HG02759 (cell line): Measurements from ENCODE around the gene NLRP6.
"Not testable (repeated sequence)": the region's sequence is repeated elsewhere in the genome, so short reads cannot be mapped to it uniquely, and the experiment has no call there.

Experiments used
- ATAC-seq: cut with Tn5 transposase; IDR thresholded peaks from one replicate; pipeline ENCODE4 v1.9.1; 2021; ENCODE audit warnings: mild to moderate bottlenecking, moderate library complexity; ENCODE audit not compliant: unreplicated experiment

NLRP6 gene

DNA sequence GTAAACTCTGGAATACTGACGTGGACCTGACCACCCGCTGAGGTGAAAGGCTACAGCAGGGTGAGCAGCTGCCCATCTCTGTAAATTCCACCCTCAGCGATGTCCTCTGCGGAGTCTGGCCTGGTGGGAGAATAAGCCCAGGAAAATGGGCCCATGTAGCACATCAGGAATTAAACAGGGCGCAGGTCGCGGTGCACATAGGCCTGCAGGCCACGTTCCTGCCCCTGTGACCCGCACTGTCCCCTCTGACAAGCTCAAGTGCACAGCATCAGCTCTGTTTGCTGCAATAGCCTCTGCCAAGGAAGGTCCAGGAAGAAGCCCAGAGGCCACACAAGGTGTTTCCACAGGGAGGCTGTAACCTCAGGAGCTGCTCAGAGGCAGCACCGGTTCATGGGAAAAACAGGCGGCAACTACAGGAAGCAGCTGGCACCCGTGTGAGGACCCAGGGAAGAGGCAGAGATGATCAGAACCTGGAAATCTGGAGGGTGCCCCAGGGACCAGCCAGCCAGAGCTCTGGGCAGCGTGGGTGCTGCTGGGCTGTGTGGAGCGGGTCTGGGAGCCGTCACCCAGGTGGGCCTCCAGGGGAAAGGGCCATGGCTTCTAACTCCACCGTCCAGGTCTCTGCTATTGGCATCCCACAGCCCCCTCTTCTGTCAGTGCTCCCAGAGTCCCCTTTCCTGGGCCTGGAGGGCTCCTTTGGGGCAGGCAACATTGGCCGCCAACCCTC lies 28.6 kb downstream of the NLRP6 start:
- no peak for ATAC-seq

DNA sequence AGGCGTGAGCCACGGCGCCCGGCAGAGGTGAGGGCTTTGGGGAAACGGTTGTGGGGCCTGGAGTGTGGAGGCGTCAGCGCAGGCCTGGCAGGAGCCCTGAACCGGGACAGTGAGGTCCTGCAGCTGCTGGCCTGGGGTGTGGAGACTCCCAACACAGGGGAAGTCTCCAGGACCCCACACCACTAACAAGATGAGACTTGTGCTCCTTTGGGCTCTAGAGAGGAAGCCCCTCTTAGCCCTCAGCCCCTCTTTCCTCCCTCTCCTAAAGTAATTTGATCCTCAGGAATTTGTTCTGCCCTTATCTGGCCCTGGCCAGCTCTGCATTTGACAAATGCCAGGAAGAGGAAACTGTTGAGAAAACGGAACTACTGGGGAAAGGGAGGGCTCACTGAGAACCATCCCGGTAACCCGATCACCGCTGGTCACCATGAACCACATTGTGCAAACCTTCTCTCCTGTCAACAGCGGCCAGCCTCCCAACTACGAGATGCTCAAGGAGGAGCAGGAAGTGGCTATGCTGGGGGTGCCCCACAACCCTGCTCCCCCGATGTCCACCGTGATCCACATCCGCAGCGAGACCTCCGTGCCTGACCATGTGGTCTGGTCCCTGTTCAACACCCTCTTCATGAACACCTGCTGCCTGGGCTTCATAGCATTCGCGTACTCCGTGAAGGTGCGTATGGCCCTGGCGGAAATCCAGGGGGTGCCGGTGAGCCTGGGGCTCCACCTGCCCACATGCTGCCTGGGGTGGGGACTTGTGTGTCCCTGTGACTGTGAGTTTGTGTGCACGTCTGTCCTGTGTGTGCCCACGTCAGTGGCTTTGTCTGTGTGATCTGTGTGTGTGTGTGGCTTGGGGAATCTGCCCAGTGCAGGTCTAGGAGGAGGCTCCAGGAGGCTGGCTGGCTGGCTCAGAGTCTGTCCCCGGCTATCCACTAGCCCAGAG lies 29.8 kb downstream of the NLRP6 start, which contains the start of gene IFITM2:
Gene IFITM2, plus strand, starts transcription at position 51 of the 943 bp plus-strand sequence. Its CDS starts 377 bp downstream, at position 428.
- not testable (repeated sequence) for ATAC-seq

DNA sequence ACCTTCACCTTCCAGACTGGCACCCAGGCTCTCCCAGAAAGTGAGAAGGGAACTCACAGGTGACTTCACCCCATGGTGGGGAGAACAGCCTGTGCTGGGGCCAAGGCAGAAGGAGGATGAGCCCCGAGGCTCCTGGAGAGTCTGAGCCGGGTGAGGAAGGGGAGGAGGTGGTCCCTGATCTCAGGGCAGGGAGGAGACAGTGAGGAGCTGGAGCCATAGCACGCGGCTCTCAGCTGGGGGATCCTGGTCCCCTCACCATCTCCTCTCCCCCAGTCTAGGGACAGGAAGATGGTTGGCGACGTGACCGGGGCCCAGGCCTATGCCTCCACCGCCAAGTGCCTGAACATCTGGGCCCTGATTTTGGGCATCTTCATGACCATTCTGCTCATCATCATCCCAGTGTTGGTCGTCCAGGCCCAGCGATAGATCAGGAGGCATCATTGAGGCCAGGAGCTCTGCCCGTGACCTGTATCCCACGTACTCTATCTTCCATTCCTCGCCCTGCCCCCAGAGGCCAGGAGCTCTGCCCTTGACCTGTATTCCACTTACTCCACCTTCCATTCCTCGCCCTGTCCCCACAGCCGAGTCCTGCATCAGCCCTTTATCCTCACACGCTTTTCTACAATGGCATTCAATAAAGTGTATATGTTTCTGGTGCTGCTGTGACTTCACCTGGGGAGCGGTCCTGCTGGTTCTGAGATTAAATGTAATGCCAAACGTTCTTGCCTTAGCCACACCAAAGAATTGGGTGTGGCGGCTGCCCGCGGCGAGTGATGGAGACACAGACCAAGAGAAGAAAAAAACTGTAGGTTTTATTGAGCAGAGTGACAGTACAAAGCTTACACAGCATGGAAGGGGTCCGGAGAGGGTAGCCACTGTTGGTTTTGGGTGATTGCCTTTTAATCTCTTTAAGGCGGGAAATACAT lies 30.8 kb downstream of the NLRP6 start:
- not testable (repeated sequence) for ATAC-seq

DNA sequence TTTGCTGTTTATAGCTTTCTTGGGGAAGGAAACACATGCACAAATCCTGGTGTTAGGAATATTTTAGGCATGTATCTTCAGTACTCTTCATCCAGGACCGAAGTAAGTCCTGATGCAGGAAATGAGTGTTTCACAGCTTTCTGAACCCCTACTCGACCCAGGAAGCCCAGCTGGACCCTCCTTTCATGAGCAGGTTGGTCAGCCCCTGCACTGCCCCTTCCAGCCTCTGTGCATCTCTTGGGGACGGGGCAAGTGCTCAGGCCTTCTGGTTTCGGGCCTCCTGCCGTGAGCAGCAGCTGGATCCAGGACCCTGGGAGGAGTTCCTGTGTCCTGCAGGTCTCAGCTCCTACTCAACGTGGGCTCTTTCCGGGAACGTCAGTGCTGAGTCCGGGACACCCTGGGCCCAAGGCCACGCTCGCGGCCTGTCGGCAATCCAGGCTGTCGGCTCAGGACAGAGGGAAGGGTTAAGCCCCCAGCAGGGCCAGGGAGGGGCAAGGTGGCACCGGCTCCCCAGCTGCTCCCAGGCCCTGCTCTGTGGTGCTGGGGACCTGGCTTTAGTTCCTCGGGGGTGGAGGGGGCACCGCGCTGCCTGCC lies 31.9 kb downstream of the NLRP6 start:
- ATAC-seq: not testable (repeated sequence)

DNA sequence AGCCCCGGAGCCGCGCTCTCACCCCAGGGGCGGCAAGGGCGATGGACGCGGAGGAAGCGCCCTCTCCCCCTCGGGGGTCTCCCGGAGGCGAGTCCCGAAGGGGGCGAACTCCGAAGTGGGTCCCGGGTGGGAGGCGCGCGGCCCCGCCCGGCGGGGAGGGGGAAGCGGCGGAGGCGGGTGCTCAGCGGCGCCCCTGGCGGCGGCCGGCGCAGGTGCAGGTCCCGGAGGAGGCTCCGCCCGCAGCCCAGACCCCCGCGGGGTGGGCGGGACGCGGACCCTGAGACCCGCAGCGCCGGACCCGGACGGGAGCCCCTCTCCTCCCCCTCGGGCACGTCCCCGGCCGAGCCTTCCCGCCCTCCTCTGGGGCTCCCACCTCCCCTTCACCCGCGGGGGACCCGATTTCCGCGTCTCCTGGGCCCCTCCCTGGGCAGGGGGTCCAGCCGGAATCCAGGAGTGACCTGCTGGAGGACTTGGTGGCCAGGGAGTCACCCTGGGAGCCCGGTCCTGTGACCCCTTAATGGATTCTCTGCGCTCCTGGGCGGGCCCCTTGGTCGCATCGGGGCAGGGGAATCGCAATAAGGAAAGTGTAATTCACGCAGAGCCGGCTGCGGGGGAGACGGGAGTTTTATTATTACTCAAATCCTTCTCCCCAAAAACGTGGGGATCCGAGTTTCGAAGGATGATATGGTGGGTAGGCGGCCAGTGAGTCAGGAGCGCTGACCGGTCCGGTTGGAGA lies 33.0 kb downstream of the NLRP6 start:
- ATAC-seq: peak; percentile 50

DNA sequence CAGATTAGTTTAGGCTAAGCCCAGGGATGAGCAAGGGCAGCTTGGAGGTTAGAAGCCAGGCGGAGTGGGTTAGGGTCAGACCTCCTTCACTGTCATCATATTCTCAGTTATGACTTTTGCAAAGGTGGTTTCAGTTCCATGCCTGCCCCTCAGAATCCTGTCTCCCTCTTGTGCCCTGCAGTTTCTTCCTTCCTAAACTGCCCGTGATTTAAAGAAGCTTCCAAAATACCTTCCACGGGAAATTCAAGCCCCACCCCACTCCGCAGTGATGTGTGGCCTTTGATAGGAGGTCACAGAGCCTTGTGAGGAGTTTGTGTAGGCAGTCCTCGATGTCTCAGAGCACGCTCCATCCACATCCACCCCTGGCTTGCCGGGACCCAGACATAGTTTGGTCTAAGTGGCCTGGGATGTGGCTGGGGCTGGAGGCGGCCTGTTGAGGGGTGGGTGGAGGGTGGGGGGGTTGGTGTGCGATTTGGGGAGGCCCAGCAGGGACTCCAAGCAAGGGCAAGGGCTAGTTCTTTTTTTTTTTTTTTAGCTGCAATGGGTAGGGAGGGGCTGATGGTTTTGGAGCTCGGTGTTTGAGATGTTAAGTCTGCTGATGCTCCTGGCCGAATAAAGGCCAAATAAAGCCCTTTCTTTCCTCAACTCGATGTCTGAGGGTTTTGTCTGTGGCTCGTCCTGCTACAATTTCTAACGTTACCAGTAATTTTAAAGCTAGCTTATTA lies 34.0 kb downstream of the NLRP6 start:
- no peak for ATAC-seq

DNA sequence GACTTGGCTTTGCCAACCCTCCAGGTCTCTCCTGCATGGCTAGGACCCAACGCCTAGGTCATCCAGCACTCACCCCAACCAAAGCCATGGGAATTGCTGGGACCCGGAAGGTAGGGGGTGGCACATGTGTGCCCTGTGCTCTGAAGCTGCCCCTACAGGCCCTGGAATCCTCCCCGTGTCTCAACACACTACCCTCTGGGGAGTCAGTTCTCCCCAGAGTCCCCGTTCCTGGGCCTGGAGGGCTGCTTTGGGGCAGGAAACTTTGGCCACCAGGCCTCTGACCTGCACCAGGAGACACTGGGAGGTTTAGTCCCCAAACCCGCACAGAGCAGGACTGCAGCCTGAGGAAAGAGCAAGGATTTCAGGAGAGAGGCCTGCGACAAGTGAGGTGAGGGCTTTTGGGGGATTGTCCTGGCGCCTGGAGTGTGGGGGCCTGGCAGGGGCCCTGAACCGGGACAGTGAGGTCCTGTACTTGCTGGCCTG lies 35.1 kb downstream of the NLRP6 start:
- peak; percentile 5 for ATAC-seq

DNA sequence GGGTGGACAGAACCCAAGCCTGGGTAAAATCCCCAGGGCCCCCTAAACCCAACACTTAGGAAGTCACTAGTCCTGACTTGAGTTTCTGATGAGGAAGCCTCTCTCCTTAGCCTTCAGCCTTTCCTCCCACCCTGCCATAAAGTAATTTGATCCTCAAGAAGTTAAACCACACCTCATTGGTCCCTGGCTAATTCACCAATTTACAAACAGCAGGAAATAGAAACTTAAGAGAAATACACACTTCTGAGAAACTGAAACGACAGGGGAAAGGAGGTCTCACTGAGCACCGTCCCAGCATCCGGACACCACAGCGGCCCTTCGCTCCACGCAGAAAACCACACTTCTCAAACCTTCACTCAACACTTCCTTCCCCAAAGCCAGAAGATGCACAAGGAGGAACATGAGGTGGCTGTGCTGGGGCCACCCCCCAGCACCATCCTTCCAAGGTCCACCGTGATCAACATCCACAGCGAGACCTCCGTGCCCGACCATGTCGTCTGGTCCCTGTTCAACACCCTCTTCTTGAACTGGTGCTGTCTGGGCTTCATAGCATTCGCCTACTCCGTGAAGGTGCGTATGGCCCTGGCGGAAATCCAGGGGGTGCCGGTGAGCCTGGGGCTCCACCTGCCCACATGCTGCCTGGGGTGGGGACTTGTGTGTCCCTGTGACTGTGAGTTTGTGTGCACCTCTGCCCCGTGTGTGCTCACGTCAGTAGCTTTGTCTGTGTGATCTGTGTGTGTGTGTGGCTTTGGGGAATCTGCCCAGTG lies 35.8 kb downstream of the NLRP6 start, which contains the start of gene IFITM1:
Gene IFITM1, plus strand, starts transcription at position 254 of the 767 bp plus-strand sequence. Its CDS starts 131 bp downstream, at position 385.
- ATAC-seq: peak; percentile 33

DNA sequence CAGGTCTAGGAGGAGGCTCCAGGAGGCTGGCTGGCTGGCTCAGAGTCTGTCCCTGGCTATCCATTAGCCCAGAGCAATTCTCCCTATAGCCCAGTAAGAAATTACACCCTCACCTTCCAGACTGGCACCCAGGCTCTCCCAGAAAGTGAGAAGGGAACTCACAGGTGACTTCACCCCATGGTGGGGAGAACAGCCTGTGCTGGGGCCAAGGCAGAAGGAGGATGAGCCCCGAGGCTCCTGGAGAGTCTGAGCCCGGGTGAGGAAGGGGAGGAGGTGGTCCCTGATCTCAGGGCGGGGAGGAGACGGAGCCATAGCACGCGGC lies 36.3 kb downstream of the NLRP6 start:
- not testable (repeated sequence) for ATAC-seq

DNA sequence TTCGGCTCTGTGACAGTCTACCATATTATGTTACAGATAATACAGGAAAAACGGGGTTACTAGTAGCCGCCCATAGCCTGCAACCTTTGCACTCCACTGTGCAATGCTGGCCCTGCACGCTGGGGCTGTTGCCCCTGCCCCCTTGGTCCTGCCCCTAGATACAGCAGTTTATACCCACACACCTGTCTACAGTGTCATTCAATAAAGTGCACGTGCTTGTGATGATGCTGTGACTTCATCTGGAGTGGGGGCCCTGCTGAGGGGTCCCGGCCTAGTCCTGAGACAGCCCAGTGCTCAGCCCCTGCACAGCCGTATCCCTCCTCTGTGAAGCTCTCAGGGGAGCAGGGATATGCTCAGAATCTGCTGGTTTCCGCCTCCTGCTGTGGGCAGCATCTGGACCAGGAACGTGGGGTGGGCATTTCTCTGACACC lies 36.9 kb downstream of the NLRP6 start:
- ATAC-seq: no peak

DNA sequence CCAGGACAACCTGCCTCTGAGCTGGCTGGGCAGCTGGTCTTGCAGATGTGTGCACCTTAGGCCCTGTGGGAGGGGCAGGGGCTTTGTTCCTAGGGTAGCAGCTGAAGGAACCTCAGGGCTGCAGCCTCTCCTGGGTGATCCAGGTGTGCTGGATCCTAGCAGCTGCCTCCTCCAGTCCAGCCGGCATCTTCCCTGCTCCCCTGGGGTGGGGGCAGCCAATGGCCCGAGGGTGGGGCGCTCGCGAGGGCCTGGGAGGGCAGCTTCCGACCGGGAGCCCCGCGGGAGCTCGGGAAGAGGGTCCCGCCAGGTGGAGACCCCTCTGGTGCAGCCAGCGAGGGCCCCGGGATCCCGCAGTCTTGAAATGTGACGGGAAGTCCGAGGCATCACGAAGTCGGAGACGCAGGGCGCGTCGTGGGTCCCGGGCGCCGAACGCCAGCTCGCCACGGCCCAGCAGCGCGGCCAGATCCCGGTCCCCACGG lies 37.3 kb downstream of the NLRP6 start:
- ATAC-seq: no peak

DNA sequence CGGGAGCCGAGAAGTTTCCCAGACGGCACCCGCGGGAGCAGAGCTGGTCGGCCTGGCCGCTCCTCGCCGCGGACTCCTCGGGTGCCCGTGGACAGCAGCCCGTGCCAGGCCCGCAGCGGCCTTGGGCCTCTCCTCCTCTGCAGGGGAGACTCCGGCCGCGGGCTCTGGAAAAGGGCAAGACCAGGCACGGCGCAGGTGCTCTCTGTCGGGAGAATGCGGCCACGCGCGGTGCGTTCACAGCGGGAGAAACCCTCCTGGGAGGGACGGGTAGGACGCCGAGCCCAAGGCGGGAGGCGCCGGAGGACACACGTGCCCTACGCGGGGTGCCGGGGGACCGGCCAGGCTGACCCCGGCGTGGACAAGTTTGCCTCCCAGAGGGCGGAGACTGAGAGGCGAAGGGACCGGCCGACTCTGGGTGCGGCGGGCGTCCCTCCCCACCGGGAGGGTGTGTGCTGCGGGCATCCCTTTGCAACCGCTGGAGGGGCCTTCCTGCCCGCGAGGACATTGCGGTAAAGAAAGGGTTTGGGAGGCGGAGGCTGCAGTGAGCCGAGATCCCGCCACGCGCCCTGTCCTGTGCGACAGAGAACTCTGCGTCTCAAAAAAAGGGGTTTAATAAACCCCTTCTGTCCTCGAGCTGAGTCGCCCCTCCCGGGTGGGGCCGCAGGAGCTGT lies 38.0 kb downstream of the NLRP6 start:
- ATAC-seq: no peak

DNA sequence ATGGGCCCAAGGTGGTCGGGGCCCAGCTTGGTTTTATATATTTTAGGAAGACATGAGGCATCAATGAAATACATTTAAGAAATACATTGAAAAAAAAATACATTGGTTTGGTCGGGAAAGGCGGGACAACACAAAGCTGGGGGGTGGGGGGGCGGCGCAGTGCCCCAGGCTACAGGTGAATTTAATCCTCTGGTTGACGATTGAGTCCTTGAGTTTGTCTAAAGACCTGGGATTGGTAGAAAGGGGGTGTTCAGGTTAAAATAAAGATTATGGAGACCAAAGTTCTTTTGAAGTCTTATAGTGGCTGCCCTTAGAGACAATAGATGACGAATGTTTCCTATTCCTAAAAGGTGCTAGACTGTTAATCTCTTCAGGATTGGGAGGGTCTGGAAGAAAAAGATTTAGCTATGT lies 38.7 kb downstream of the NLRP6 start:
- ATAC-seq: no peak

DNA sequence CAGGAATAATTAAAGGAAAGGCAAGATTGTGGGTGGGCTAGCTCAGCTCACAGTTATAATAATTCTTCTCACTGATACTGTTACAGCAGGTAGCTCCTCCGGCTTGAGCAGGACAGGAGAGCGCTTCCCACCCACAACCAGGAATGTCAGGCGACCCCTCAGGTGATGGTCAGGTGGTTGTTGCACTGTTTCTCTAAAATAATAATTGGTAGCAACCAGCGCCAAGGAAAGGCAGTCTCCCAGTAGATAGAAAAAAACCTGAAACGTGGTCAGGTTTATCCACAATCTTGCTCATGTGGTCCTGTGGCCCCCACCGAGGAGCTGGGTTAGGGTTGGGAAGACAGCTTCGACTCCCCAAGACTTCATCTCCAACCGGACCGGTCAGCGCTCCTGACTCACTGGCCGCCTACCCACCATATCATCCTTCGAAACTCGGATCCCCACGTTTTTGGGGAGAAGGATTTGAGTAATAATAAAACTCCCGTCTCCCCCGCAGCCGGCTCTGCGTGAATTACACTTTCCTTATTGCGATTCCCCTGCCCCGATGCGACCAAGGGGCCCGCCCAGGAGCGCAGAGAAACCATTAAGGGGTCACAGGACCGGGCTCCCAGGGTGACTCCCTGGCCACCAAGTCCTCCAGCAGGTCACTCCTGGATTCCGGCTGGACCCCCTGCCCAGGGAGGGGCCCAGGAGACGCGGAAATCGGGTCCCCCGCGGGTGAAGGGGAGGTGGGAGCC lies 39.6 kb downstream of the NLRP6 start:
- not testable (repeated sequence) for ATAC-seq

DNA sequence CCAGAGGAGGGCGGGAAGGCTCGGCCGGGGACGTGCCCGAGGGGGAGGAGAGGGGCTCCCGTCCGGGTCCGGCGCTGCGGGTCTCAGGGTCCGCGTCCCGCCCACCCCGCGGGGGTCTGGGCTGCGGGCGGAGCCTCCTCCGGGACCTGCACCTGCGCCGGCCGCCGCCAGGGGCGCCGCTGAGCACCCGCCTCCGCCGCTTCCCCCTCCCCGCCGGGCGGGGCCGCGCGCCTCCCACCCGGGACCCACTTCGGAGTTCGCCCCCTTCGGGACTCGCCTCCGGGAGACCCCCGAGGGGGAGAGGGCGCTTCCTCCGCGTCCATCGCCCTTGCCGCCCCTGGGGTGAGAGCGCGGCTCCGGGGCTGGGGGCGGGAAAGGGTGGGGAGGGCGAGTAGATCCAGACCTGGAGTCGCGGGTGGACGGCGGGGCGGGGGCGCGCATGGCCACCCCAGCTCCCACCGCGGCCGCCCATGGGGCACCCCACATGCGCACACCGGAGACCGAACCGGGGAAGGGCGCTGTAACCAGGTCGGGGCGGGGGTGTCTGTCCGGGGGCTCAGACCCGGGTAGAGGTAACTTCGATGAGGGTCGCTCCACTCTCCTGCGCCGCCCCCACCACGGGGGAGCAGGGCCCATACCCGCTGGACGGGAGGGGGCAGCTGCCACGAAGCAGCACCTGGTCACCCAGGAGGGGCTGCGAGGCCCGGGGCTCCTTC lies 40.4 kb downstream of the NLRP6 start:
- peak; percentile 58 for ATAC-seq
